Breast epithelium (tissue), 3 donors: Measurements from ENCODE around the gene GTF2H3.

Source experiments
- CTCF ChIP-seq, 3 donors: fragments of 450-650 bp; IDR thresholded peaks; one replicate each; pipeline ENCODE4 v1.5.1; 2016 to 2017; ENCODE audit warnings: antibody characterized with exemption in 3 of 3, mild to moderate bottlenecking in 3 of 3, moderate library complexity in 3 of 3
- POLR2A ChIP-seq: fragments of 450-650 bp; IDR thresholded peaks from one replicate; pipeline ENCODE4 v1.6.1; 2016; ENCODE audit warnings: antibody characterized with exemption, mild to moderate bottlenecking, moderate library complexity
- POLR2AphosphoS5 ChIP-seq, 3 donors: sonication (generic); formaldehyde crosslinking; IDR thresholded peaks; one replicate each; pipeline ENCODE4 v1.6.1; 2017; ENCODE audit warnings: antibody characterized with exemption in 3 of 3

- TF ChIP-seq CTCF (IDR thresholded peaks at IDR 0.05): no peak
- no peak for TF ChIP-seq POLR2A
- TF ChIP-seq POLR2AphosphoS5 (IDR thresholded peaks at IDR 0.05): no peak
Measured at GRCh38 chr12:123648401-123648800, 14.8 kb downstream of the GTF2H3 start.
